IMR-90 (cell line): ENCODE measurements around the gene FEM1B. TPM values are rescaled to one million over a fixed set of nuclear protein-coding genes. Genes with fewer than 3 reads are reported as not detected.

Experiments used
- ATAC-seq: fragments of 200-7000 bp; cut with Tn5 transposase; 2 replicates; pipeline ENCODE4 v1.9.1; 2020; ENCODE audit warnings: low read depth, mild to moderate bottlenecking, moderate library complexity
- BruUV-seq: library from RNA; stranded (reverse); fragments of 400-500 nt; replicated peaks from 2 replicates; lab custom pipeline; 2021; lab: Mats Ljungman, UMichigan
- CTCF ChIA-PET: fragments of 300-600 bp; formaldehyde crosslinking; extraction: SDS; loops from one replicate; lab custom pipeline; 2021; ENCODE audit warnings: antibody characterized with exemption; lab: Yijun Ruan, JAX
- POLR2A ChIA-PET: fragments of 300-600 bp; sonication (Branson Sonifier 250); formaldehyde crosslinking; loops from one replicate; lab custom pipeline; 2022; ENCODE audit warnings: antibody characterized with exemption; ENCODE audit not compliant: unreplicated experiment; lab: Charles Lee
- DNase-seq: peaks from one replicate; pipeline ENCODE4 v3.0.0; 2013
- H2AFZ ChIP-seq: replicated peaks from 2 replicates; pipeline ENCODE3; 2013; ENCODE audit warnings: low read length, mild to moderate bottlenecking; ENCODE audit not compliant: poor library complexity
- H2AK5ac ChIP-seq: 2 replicates; pipeline ENCODE4 v1.6.1; 2013; ENCODE audit warnings: low read depth, low read length, inconsistent platforms
- H2AK9ac ChIP-seq: replicated peaks from 2 replicates; pipeline ENCODE3; 2013; ENCODE audit warnings: mild to moderate bottlenecking, low read depth, low read length, moderate library complexity; ENCODE audit not compliant: poor library complexity
- H2BK120ac ChIP-seq: 2 replicates; pipeline ENCODE4 v1.6.1; 2013; ENCODE audit warnings: low read depth, low read length, inconsistent platforms
- H2BK15ac ChIP-seq: 3 replicates; pipeline ENCODE4 v1.6.1; 2013; ENCODE audit warnings: low read depth, low read length, inconsistent platforms
- H2BK20ac ChIP-seq: 2 replicates; pipeline ENCODE4 v1.6.1; 2013; ENCODE audit warnings: low read depth, mild to moderate bottlenecking, inconsistent platforms, low read length, moderate library complexity
- H2BK5ac ChIP-seq: 2 replicates; pipeline ENCODE4 v1.6.1; 2013; ENCODE audit warnings: mild to moderate bottlenecking, low read depth, low read length, inconsistent platforms; ENCODE audit not compliant: poor library complexity, severe bottlenecking
- H3K14ac ChIP-seq: replicated peaks from 2 replicates; pipeline ENCODE4 v1.6.1; 2013; ENCODE audit warnings: low read depth, low read length, inconsistent platforms
- H3K18ac ChIP-seq: 2 replicates; pipeline ENCODE4 v1.6.1; 2013; ENCODE audit warnings: low read depth, low read length, control low read depth
- H3K23ac ChIP-seq: 2 replicates; pipeline ENCODE4 v1.6.1; 2013; ENCODE audit warnings: low read depth, low read length, inconsistent platforms
- H3K27ac ChIP-seq: 2 replicates; pipeline ENCODE4 v1.5.1; 2013; ENCODE audit warnings: mild to moderate bottlenecking, control low read depth, low read length; ENCODE audit not compliant: insufficient read depth
- H3K27me3 ChIP-seq: 2 replicates; pipeline ENCODE4 v1.6.1; 2013; ENCODE audit warnings: low read length; ENCODE audit not compliant: control insufficient read depth, insufficient read depth
- H3K36me3 ChIP-seq: 2 replicates; pipeline ENCODE4 v1.6.1; 2013; ENCODE audit warnings: low read length, mixed read lengths; ENCODE audit not compliant: control insufficient read depth, insufficient read depth
- H3K4ac ChIP-seq: 2 replicates; pipeline ENCODE4 v1.6.1; 2013; ENCODE audit warnings: low read depth, low read length, inconsistent platforms
- H3K4me1 ChIP-seq: 2 replicates; pipeline ENCODE4 v1.6.1; 2013; ENCODE audit warnings: low read length, mixed read lengths; ENCODE audit not compliant: control insufficient read depth, insufficient read depth
- H3K4me2 ChIP-seq: 2 replicates; pipeline ENCODE4 v1.6.1; 2013; ENCODE audit warnings: low read depth, mild to moderate bottlenecking, control low read depth, low read length, moderate library complexity
- H3K4me3 ChIP-seq: 2 replicates; pipeline ENCODE4 v1.5.1; 2013; ENCODE audit warnings: low read depth, mild to moderate bottlenecking, control low read depth, low read length, moderate library complexity; ENCODE audit not compliant: insufficient read depth
- H3K56ac ChIP-seq: 2 replicates; pipeline ENCODE4 v1.6.1; 2013; ENCODE audit warnings: low read length, inconsistent platforms; ENCODE audit not compliant: insufficient read depth; ENCODE audit errors: extremely low read depth
- H3K79me1 ChIP-seq, 2 experiments: 2 replicates each; pipeline ENCODE4 v1.6.1; 2013; ENCODE audit warnings: low read length in 2 of 2, inconsistent platforms in 1 of 2, low read depth in 1 of 2
- H3K9ac ChIP-seq: 2 replicates; pipeline ENCODE4 v1.6.1; 2013; ENCODE audit warnings: low read depth, low read length, control low read depth
- H3K9me1 ChIP-seq: 2 replicates; pipeline ENCODE4 v1.6.1; 2013; ENCODE audit warnings: low read length, inconsistent platforms; ENCODE audit not compliant: insufficient read depth
- H3K9me3 ChIP-seq: 2 replicates; pipeline ENCODE4 v1.6.1; 2013; ENCODE audit warnings: low read length; ENCODE audit not compliant: control insufficient read depth, insufficient read depth
- H4K20me1 ChIP-seq: 2 replicates; pipeline ENCODE4 v1.6.1; 2013; ENCODE audit warnings: low read length, inconsistent platforms; ENCODE audit not compliant: insufficient read depth
- H4K5ac ChIP-seq: 2 replicates; pipeline ENCODE4 v1.6.1; 2013; ENCODE audit warnings: mild to moderate bottlenecking, low read depth, low read length, control low read depth
- H4K8ac ChIP-seq, 2 experiments: 2 replicates each; pipeline ENCODE4 v1.6.1; 2013; ENCODE audit warnings: low read depth in 2 of 2, low read length in 2 of 2, control low read depth in 1 of 2, inconsistent platforms in 1 of 2
- H4K91ac ChIP-seq: 2 replicates; pipeline ENCODE4 v1.6.1; 2013; ENCODE audit warnings: low read depth, low read length, inconsistent platforms; ENCODE audit not compliant: insufficient read depth
- CEBPB ChIP-seq: IDR thresholded peaks from 2 replicates; pipeline ENCODE4 v1.6.1; 2012; ENCODE audit warnings: low read depth, low read length, improper control_type of control experiment
- CHD1 ChIP-seq: IDR thresholded peaks from 2 replicates; pipeline ENCODE4 v1.6.1; 2012; ENCODE audit warnings: low read depth, low read length, improper control_type of control experiment
- MAZ ChIP-seq: IDR thresholded peaks from 2 replicates; pipeline ENCODE4 v1.6.1; 2012; ENCODE audit warnings: low read depth, mild to moderate bottlenecking, low read length, improper control_type of control experiment, moderate library complexity, borderline replicate concordance
- WGBS, 2 experiments: methylation state at CpG; one replicate each; pipeline versions ENCODE4 v1.1.5 to v1.1.7; 2013; ENCODE audit warnings: missing lambda C conversion rate in 2 of 2; ENCODE audit not compliant: insufficient read length in 1 of 2; ENCODE audit errors: extremely low coverage in 2 of 2; 5-methylcytosine and 5-hydroxymethylcytosine counted together
- dilution Hi-C: fragments of 300-500 bp; cut with HindIII; formaldehyde crosslinking; loops from one replicate; pipeline ENCODE4 v1.14.3; 2018; ENCODE audit warnings: low sequenced_read_pairs; ENCODE audit not compliant: unreplicated experiment
- in situ Hi-C: fragments of 300-500 bp; cut with MboI; formaldehyde crosslinking; loops from 3 replicates; pipeline ENCODE4 v1.14.3; 2019; ENCODE audit warnings: low sequenced_read_pairs, inconsistent platforms, mixed read lengths
- intact Hi-C: fragments of 100-400 bp; cut with micrococcal nuclease; formaldehyde crosslinking; loops from 2 replicates; pipeline ENCODE4 v1.10.0; 2022
- polyA plus RNA-seq, 3 experiments: library from polyadenylated mRNA; depleted of rRNA; stranded (reverse); fragments of >200 nt; gene quantifications; 2 replicates each; pipeline ENCODE4 v1.2.3, GENCODE V29; 2012; ENCODE audit warnings: low replicate concordance in 1 of 3
- total RNA-seq: library from RNA; depleted of rRNA; stranded (reverse); fragments of >200 nt; gene quantifications from 2 replicates; pipeline ENCODE4 v1.2.3, GENCODE V29; 2012

The FEM1B gene
- total and polyA plus RNA-seq, 2 of the 4 experiments (the other 2 are of a cell fraction) = 16.9 to 51.4 TPM

GRCh38 chr15:68309024-68309423, 31.5 kb downstream of the FEM1B start:
- WGBS, 2 experiments = 0% methylated on average over 1 of the region's 3 CpGs; no CpG with 5 or more reads in 1 of the 2 experiments
- peaks cover 7% of the 10 kb centered on the region; the same call in 1 of the 2 replicates for H3K36me3 ChIP-seq
- ChIA-PET POLR2A (no interaction called here), CTCF (interaction anchor here (0.6 to 1.7 kb wide), 3 partner anchors 235 to 250 kb away, joined by 3 to 4 read pairs (median 3); no protein-coding TSS in a partner anchor)
- 0 out of 2 replicates have a peak overlapping the region, but pooled peaks have one; percentile 13 for H3K23ac ChIP-seq
- H2BK5ac ChIP-seq = no peak overlapping the region
- H2AFZ ChIP-seq = no peak overlapping the region
- no peak overlapping the region for H3K4me2 ChIP-seq
- no peak overlapping the region for H4K91ac ChIP-seq
- H2AK9ac ChIP-seq = no peak overlapping the region
- H2BK120ac ChIP-seq = peak overlapping the region; percentile 54; the same call in 1 of the 2 replicates
- H3K27me3 ChIP-seq = no peaks in the 10 kb centered on the region
- 0 out of 2 replicates have a peak, but pooled peaks cover 3% of the 10 kb centered on the region for H3K9me1 ChIP-seq
- intact Hi-C loops (loop anchor here (5.0 to 10.0 kb wide), 2 partner anchors 123 to 506 kb away; partner anchors contain the start of gene ITGA11), dilution Hi-C loops (no loop called here), in situ Hi-C loops (loop anchor here (5.0 to 10.0 kb wide), 2 partner anchors 363 to 566 kb away; no protein-coding TSS in a partner anchor)
- H4K20me1 ChIP-seq = no peaks in the 10 kb centered on the region
- DNase-seq (peak; percentile 71), ATAC-seq (peak; percentile 18)
- H3K14ac ChIP-seq = no peak overlapping the region
- no peak overlapping the region for H2BK15ac ChIP-seq
- H3K9ac ChIP-seq = no peak overlapping the region
- H3K4me1 ChIP-seq = peaks cover 18% of the 10 kb centered on the region
- H4K5ac ChIP-seq = no peak overlapping the region
- H2BK20ac ChIP-seq = peak overlapping the region; percentile 32; the same call in 1 of the 2 replicates
- H3K18ac ChIP-seq = peak overlapping the region; percentile 71; the same call in 1 of the 2 replicates
- H3K27ac ChIP-seq = peak overlapping the region; percentile 51; the same call in 1 of the 2 replicates
- TF ChIP-seq MAZ (no peak), CHD1 (no peak), CEBPB (no peak)
- H4K8ac ChIP-seq = peak overlapping the region in 1 of 2 experiments; percentile 3; a peak in 1 of 4 replicates
- H3K56ac ChIP-seq = no peak overlapping the region
- H3K4me3 ChIP-seq = no peak overlapping the region
- H3K4ac ChIP-seq = no peak overlapping the region
- H3K9me3 ChIP-seq = peaks cover 2% of the 10 kb centered on the region; the same call in 1 of the 2 replicates
- BruUV-seq = no TSS peak
- no peaks in the 10 kb centered on the region for H3K79me1 ChIP-seq
- H2AK5ac ChIP-seq = no peak overlapping the region
